ENCODE measurements around the gene FAM222A. TPM values are rescaled to one million over a fixed set of nuclear protein-coding genes. Genes with fewer than 3 reads are reported as not detected.

FAM222A gene
- polyA plus RNA-seq, 3 donors: 0.09 TPM; not detected in 2

DNA sequence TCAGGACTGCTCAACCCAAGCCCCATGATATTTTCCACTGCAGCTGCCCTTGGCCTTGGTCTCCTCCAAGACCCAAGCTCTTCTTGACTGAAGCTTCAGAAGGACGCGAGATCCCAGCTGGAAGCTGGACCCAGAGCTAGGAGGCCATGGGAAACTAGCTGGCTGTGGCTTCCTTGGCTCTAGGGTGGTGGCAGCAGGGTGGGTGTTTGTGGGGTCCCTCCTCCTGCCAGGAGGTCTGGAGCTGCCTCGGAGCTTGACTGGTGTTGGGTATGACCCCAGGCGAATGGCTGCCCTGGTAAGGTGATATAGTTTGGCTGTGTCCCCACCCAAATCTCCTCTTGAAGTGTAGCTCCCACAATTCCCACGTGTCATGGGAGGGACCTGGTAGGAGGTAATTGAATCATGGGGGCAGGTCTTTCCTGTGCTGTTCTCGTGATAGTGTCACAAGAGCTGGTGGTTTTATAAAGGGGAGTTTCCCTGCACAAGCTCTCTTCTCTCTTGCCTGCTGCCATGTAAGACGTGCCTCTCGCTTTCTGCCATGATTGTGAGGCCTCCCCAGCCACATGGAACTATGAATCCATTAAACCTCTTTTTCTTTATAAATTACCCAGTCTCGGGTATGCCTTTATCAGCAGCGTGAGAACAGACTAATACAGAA, 68.2 kb downstream of the FAM222A start:
- WGBS (ENCODE audit: insufficient coverage): 87% methylated on average over 4 of the region's 10 CpGs
- no peaks in the 10 kb centered on the region for H3K36me3 Mint-ChIP-seq
- intact Hi-C loops (cut with micrococcal nuclease): no loop called here
- H3K4me3 Mint-ChIP-seq: no peak overlapping the region
- Histone ChIP-seq H3K4me1 (ENCODE audit: control insufficient read depth in 1 of 2, insufficient read depth in 2 of 2, low read length in 2 of 2) (no peaks in the 10 kb centered on the region), H3K4me2 (replicated peaks; ENCODE audit: extremely low read depth, low read length, poor library complexity, severe bottlenecking) (no peak overlapping the region), H3K9me3 (replicated peaks in 1 of 2; ENCODE audit: control insufficient read depth in 1 of 2, insufficient read depth in 1 of 2, low read length in 2 of 2) (peaks cover 0 to 15% of the 10 kb centered on the region in 2 donors), H2AFZ (ENCODE audit: insufficient read depth, low read depth, low read length, poor library complexity, severe bottlenecking) (no peak overlapping the region), H3K27ac (ENCODE audit: low read depth in 1 of 2, low read length in 2 of 2) (no peak overlapping the region), H3K4me3 (replicated peaks in 1 of 3; ENCODE audit: low read depth in 2 of 3, low read length in 3 of 3) (no peak overlapping the region), H4K20me1 (ENCODE audit: insufficient read depth, low read length) (no peaks in the 10 kb centered on the region), H3K9ac (ENCODE audit: insufficient read depth, low read length, poor library complexity, severe bottlenecking) (no peak overlapping the region), H3K36me3 (replicated peaks in 1 of 2; ENCODE audit: control insufficient read depth in 1 of 2, insufficient read depth in 2 of 2, low read length in 2 of 2) (no peaks in the 10 kb centered on the region), H3K79me2 (ENCODE audit: insufficient read depth, low read length) (no peaks in the 10 kb centered on the region), H3K27me3 (ENCODE audit: control insufficient read depth in 2 of 2, insufficient read depth in 2 of 2, low read length in 2 of 2) (no peaks in the 10 kb centered on the region)
- no peak for TF ChIP-seq CTCF (IDR thresholded peaks at IDR 0.05)
- peaks cover 5 to 10% (median 7%) of the 10 kb centered on the region in 3 donors for H3K27me3 Mint-ChIP-seq (ENCODE audit: low read depth in 3 of 3)
- H3K27ac Mint-ChIP-seq: peak overlapping the region in 1 of 7 donors; percentile 9
- peaks cover 2 to 21% (median 12%) of the 10 kb centered on the region in 7 donors for H3K9me3 Mint-ChIP-seq
- DNase-seq: no peak
- peaks cover 9% of the 10 kb centered on the region for H3K4me1 Mint-ChIP-seq

- no peaks in the 10 kb centered on the region for H3K36me3 ChIP-seq (replicated peaks in 1 of 2; ENCODE audit: control insufficient read depth in 1 of 2, insufficient read depth in 2 of 2, low read length in 2 of 2)
Observed at GRCh38 chr12:109782326-109782703, 68.7 kb downstream of the FAM222A start.

More at GRCh38 chr12:109782326-109782703, 68.7 kb downstream of the FAM222A start:
- Mint-ChIP-seq H3K36me3 (no peaks in the 10 kb centered on the region), H3K9me3 (peaks cover 2 to 21% (median 12%) of the 10 kb centered on the region in 7 donors), H3K27me3 (ENCODE audit: low read depth in 3 of 3) (peaks cover 5 to 10% (median 7%) of the 10 kb centered on the region in 3 donors), H3K4me3 (no peak overlapping the region), H3K27ac (peak overlapping the region in 1 of 7 donors; percentile 19), H3K4me1 (peaks cover 9% of the 10 kb centered on the region)
- no peak for TF ChIP-seq CTCF (IDR thresholded peaks at IDR 0.05)
- Histone ChIP-seq H3K27ac (ENCODE audit: low read depth in 1 of 2, low read length in 2 of 2) (no peak overlapping the region), H3K27me3 (ENCODE audit: control insufficient read depth in 2 of 2, insufficient read depth in 2 of 2, low read length in 2 of 2) (no peaks in the 10 kb centered on the region), H3K9me3 (replicated peaks in 1 of 2; ENCODE audit: control insufficient read depth in 1 of 2, insufficient read depth in 1 of 2, low read length in 2 of 2) (peaks cover 0 to 15% of the 10 kb centered on the region in 2 donors), H3K79me2 (ENCODE audit: insufficient read depth, low read length) (no peaks in the 10 kb centered on the region), H3K4me3 (replicated peaks in 1 of 3; ENCODE audit: low read depth in 2 of 3, low read length in 3 of 3) (no peak overlapping the region), H3K9ac (ENCODE audit: insufficient read depth, low read length, poor library complexity, severe bottlenecking) (no peak overlapping the region), H2AFZ (ENCODE audit: insufficient read depth, low read depth, low read length, poor library complexity, severe bottlenecking) (no peak overlapping the region), H3K4me1 (ENCODE audit: control insufficient read depth in 1 of 2, insufficient read depth in 2 of 2, low read length in 2 of 2) (no peaks in the 10 kb centered on the region), H3K4me2 (replicated peaks; ENCODE audit: extremely low read depth, low read length, poor library complexity, severe bottlenecking) (no peak overlapping the region), H4K20me1 (ENCODE audit: insufficient read depth, low read length) (no peaks in the 10 kb centered on the region)
- WGBS (ENCODE audit: insufficient coverage): 98% methylated on average over 9 of the region's 9 CpGs
- DNase-seq: no peak
- intact Hi-C loops (cut with micrococcal nuclease): no loop called here
